H1 (cell line): Measurements from ENCODE around the gene KCNJ16. TPM values are rescaled to one million over a fixed set of nuclear protein-coding genes. Genes with fewer than 3 reads are reported as not detected.

Experiments used
- CTCF ChIA-PET: fragments of 300-600 bp; sonication (Branson Sonifier 250); formaldehyde crosslinking; loops from one replicate; lab custom pipeline; 2021; ENCODE audit not compliant: partially characterized antibody; lab: Charles Lee
- POLR2A ChIA-PET: fragments of 300-600 bp; sonication (Branson Sonifier 250); formaldehyde crosslinking; loops from one replicate; lab custom pipeline; 2021; ENCODE audit warnings: inconsistent platforms; ENCODE audit not compliant: partially characterized antibody; lab: Charles Lee
- DNase-seq, 2 experiments: peaks; one replicate each; pipeline versions ENCODE4 v3.0.0 to v3.0.0-alpha.2; 2010 to 2022; ENCODE audit warnings: low spot score in 2 of 2, low read depth in 1 of 2, mixed read lengths in 1 of 2
- FAIRE-seq: peaks from 2 replicates; lab custom pipeline; 2011; peaks lifted over from hg19 to GRCh38; lab: Jason Lieb, UNC
- H2AFZ ChIP-seq: 2 replicates; pipeline ENCODE4 v1.8.1; 2012; ENCODE audit warnings: low read length, inconsistent platforms
- H2AK5ac ChIP-seq: 2 replicates; pipeline ENCODE4 v1.6.1; 2013; ENCODE audit warnings: low read depth, low read length
- H2BK120ac ChIP-seq: replicated peaks from 2 replicates; pipeline ENCODE3; 2013; ENCODE audit warnings: low read depth, low read length, inconsistent platforms
- H2BK12ac ChIP-seq: 2 replicates; pipeline ENCODE4 v1.6.1; 2013; ENCODE audit warnings: low read depth, low read length
- H2BK15ac ChIP-seq: 2 replicates; pipeline ENCODE4 v1.6.1; 2013; ENCODE audit warnings: low read length
- H2BK20ac ChIP-seq: 2 replicates; pipeline ENCODE4 v1.6.1; 2013; ENCODE audit warnings: low read length
- H2BK5ac ChIP-seq: 2 replicates; pipeline ENCODE4 v1.6.1; 2013; ENCODE audit warnings: low read depth, low read length
- H3K14ac ChIP-seq: 2 replicates; pipeline ENCODE4 v1.6.1; 2013; ENCODE audit warnings: inconsistent platforms; ENCODE audit not compliant: insufficient read length
- H3K18ac ChIP-seq: 2 replicates; pipeline ENCODE4 v1.6.1; 2013; ENCODE audit warnings: low read length; ENCODE audit errors: extremely low read depth
- H3K23ac ChIP-seq: 2 replicates; pipeline ENCODE4 v1.6.1; 2013; ENCODE audit warnings: inconsistent platforms; ENCODE audit not compliant: insufficient read length
- H3K23me2 ChIP-seq: 2 replicates; pipeline ENCODE4 v1.6.1; 2013; ENCODE audit warnings: low read depth, low read length
- H3K27ac ChIP-seq: 2 replicates; pipeline ENCODE4 v1.6.1; 2011; ENCODE audit warnings: low read depth, low read length, inconsistent platforms
- H3K27me3 ChIP-seq, 4 experiments: replicated peaks in 1 of 4; 1 replicate in 1 of 4; 2 replicates in 3 of 4; pipeline versions ENCODE4 v1.6.1 to v1.8.1; 2011 to 2013; ENCODE audit warnings: low read length in 3 of 4, mild to moderate bottlenecking in 3 of 4, inconsistent platforms in 2 of 4, mixed read lengths in 2 of 4, moderate library complexity in 1 of 4; ENCODE audit not compliant: control insufficient read depth in 3 of 4, insufficient read depth in 3 of 4; ENCODE audit errors: extremely low read depth in 1 of 4
- H3K36me3 ChIP-seq, 4 experiments: 2 replicates each; pipeline versions ENCODE4 v1.6.1 to v1.8.1; 2011 to 2013; ENCODE audit warnings: mild to moderate bottlenecking in 4 of 4, low read length in 3 of 4, moderate library complexity in 2 of 4, control low read depth in 1 of 4, inconsistent platforms in 1 of 4; ENCODE audit not compliant: insufficient read depth in 4 of 4, control insufficient read depth in 2 of 4
- H3K4ac ChIP-seq: replicated peaks from 2 replicates; pipeline ENCODE3; 2013; ENCODE audit warnings: low read length, low read depth, mixed read lengths, inconsistent platforms; ENCODE audit not compliant: insufficient read length
- H3K4me1 ChIP-seq, 4 experiments: replicated peaks in 1 of 4; 1 replicate in 1 of 4; 2 replicates in 3 of 4; pipeline versions ENCODE4 v1.6.1 to v1.8.1; 2011 to 2013; ENCODE audit warnings: low read length in 3 of 4, inconsistent platforms in 2 of 4, mixed read lengths in 1 of 4; ENCODE audit not compliant: insufficient read depth in 4 of 4, control insufficient read depth in 3 of 4
- H3K4me2 ChIP-seq, 2 experiments: 2 replicates each; pipeline versions ENCODE4 v1.6.1 to v1.8.1; 2011 to 2013; ENCODE audit warnings: low read depth in 2 of 2, low read length in 2 of 2, control low read depth in 1 of 2, inconsistent platforms in 1 of 2, mild to moderate bottlenecking in 1 of 2; ENCODE audit not compliant: insufficient read depth in 1 of 2
- H3K4me3 ChIP-seq, 4 experiments: fragments of 200-600, 300-600 bp in 1 of 4; sonication (generic), shearing (Covaris generic), sonication (Bioruptor Twin) in 1 of 4; 2 replicates each; pipeline versions ENCODE4 v1.5.1 to v1.8.1; 2011 to 2016; ENCODE audit warnings: low read length in 4 of 4, low read depth in 3 of 4, control low read depth in 2 of 4, inconsistent platforms in 2 of 4, mild to moderate bottlenecking in 2 of 4, mixed read lengths in 1 of 4, moderate library complexity in 1 of 4; ENCODE audit not compliant: insufficient read depth in 2 of 4; ENCODE audit errors: extremely low read depth in 1 of 4
- H3K56ac ChIP-seq: replicated peaks from 2 replicates; pipeline ENCODE3; 2013; ENCODE audit warnings: low read depth, mild to moderate bottlenecking, mixed read lengths, low read length, inconsistent platforms; ENCODE audit not compliant: insufficient read length
- H3K79me1 ChIP-seq: 2 replicates; pipeline ENCODE4 v1.6.1; 2013; ENCODE audit warnings: low read depth, low read length, control low read depth
- H3K79me2 ChIP-seq, 2 experiments: 2 replicates each; pipeline versions ENCODE4 v1.6.1 to v1.8.1; 2012 to 2013; ENCODE audit warnings: low read length in 2 of 2, mild to moderate bottlenecking in 2 of 2, inconsistent platforms in 1 of 2; ENCODE audit not compliant: insufficient read depth in 2 of 2, control insufficient read depth in 1 of 2
- H3K9ac ChIP-seq, 4 experiments: replicated peaks in 1 of 4; 1 replicate in 1 of 4; 2 replicates in 3 of 4; pipeline versions ENCODE4 v1.6.1 to v1.8.1; 2011 to 2013; ENCODE audit warnings: low read depth in 3 of 4, low read length in 3 of 4, control low read depth in 2 of 4, mild to moderate bottlenecking in 2 of 4, moderate library complexity in 2 of 4, inconsistent platforms in 1 of 4; ENCODE audit errors: extremely low read depth in 1 of 4
- H3K9me3 ChIP-seq, 2 experiments: 2 replicates each; pipeline versions ENCODE4 v1.6.1 to v1.8.1; 2012 to 2013; ENCODE audit warnings: mild to moderate bottlenecking in 2 of 2, moderate library complexity in 2 of 2, control low read depth in 1 of 2, inconsistent platforms in 1 of 2, low read depth in 1 of 2, low read length in 1 of 2, mixed read lengths in 1 of 2; ENCODE audit not compliant: insufficient read depth in 2 of 2
- H4K20me1 ChIP-seq, 2 experiments: replicated peaks in 1 of 2; 2 replicates each; pipeline versions ENCODE3 to v1.8.1; 2011 to 2013; ENCODE audit warnings: inconsistent platforms in 2 of 2, low read length in 2 of 2, mild to moderate bottlenecking in 1 of 2; ENCODE audit not compliant: insufficient read depth in 2 of 2, control insufficient read depth in 1 of 2
- H4K5ac ChIP-seq: 2 replicates; pipeline ENCODE4 v1.6.1; 2013; ENCODE audit warnings: low read length, low read depth, mixed read lengths, inconsistent platforms; ENCODE audit not compliant: insufficient read length
- H4K8ac ChIP-seq: 2 replicates; pipeline ENCODE4 v1.8.0; 2013; ENCODE audit warnings: mild to moderate bottlenecking, moderate library complexity, low read length, inconsistent platforms; ENCODE audit not compliant: insufficient read depth; ENCODE audit errors: extremely low read depth
- H4K91ac ChIP-seq: replicated peaks from 2 replicates; pipeline ENCODE3; 2013; ENCODE audit warnings: low read length, mixed read lengths, inconsistent platforms; ENCODE audit not compliant: insufficient read length
- BACH1 ChIP-seq: IDR thresholded peaks from 2 replicates; pipeline ENCODE4 v1.6.1; 2012; ENCODE audit warnings: low read length, improper control_type of control experiment
- BRCA1 ChIP-seq: IDR thresholded peaks from 2 replicates; pipeline ENCODE4 v1.6.1; 2012; ENCODE audit warnings: low read depth, low read length, improper control_type of control experiment
- CBX5 ChIP-seq: fragments of 300-800, 300-1000 bp; sonication (generic); IDR thresholded peaks from 2 replicates; pipeline ENCODE4 v1.7.1; 2016; ENCODE audit warnings: antibody characterized with exemption, low read length, low read depth
- CEBPB ChIP-seq: IDR thresholded peaks from 2 replicates; pipeline ENCODE4 v1.6.1; 2012; ENCODE audit warnings: low read depth, low read length
- CREB1 ChIP-seq: IDR thresholded peaks from 2 replicates; pipeline ENCODE4 v1.6.1; 2012; ENCODE audit warnings: inconsistent platforms
- GTF2F1 ChIP-seq: IDR thresholded peaks from 2 replicates; pipeline ENCODE4 v1.6.1; 2012; ENCODE audit warnings: low read depth, low read length, improper control_type of control experiment, borderline replicate concordance
- JUND ChIP-seq: IDR thresholded peaks from 2 replicates; pipeline ENCODE4 v1.6.1; 2011; ENCODE audit warnings: mild to moderate bottlenecking, improper control_type of control experiment, low read length
- KDM4A ChIP-seq: IDR thresholded peaks from one replicate; pipeline ENCODE4 v1.7.1; 2012; ENCODE audit warnings: low read depth, mild to moderate bottlenecking, moderate library complexity, low read length, inconsistent platforms; ENCODE audit not compliant: severe bottlenecking
- MAFK ChIP-seq: IDR thresholded peaks from 2 replicates; pipeline ENCODE4 v1.6.1; 2012; ENCODE audit warnings: low read depth, mild to moderate bottlenecking, improper control_type of control experiment, low read length
- PHF8 ChIP-seq: fragments of 200-600 bp; sonication (generic); conservative IDR thresholded peaks from 2 replicates; pipeline ENCODE4 v1.7.1; 2012; ENCODE audit warnings: low read depth, mild to moderate bottlenecking, inconsistent platforms, low read length, moderate library complexity
- RXRA ChIP-seq: IDR thresholded peaks from 2 replicates; pipeline ENCODE4 v1.6.1; 2011; ENCODE audit warnings: low read depth, mild to moderate bottlenecking, low read length, moderate library complexity; ENCODE audit not compliant: insufficient read depth
- SAP30 ChIP-seq: fragments of 300-600 bp; sonication (generic); IDR thresholded peaks from 2 replicates; pipeline ENCODE4 v1.7.1; 2012; ENCODE audit warnings: low read length, moderate library complexity, mild to moderate bottlenecking, inconsistent platforms; ENCODE audit not compliant: insufficient read depth, insufficient replicate concordance
- SIRT6 ChIP-seq: IDR thresholded peaks from one replicate; pipeline ENCODE4 v1.7.1; 2012; ENCODE audit warnings: low read length, inconsistent platforms
- WGBS, 2 experiments: shearing (Covaris generic) in 1 of 2; methylation state at CpG; one replicate each; pipeline versions ENCODE4 v1.1.6 to v1.1.7; 2013 to 2015; ENCODE audit warnings: low lambda C conversion rate in 2 of 2, mixed read lengths in 2 of 2, inconsistent platforms in 1 of 2, low coverage in 1 of 2, missing lambda C conversion rate in 1 of 2; ENCODE audit not compliant: insufficient replicate concordance in 2 of 2, insufficient coverage in 1 of 2, insufficient read length in 1 of 2; ENCODE audit errors: extremely low coverage in 1 of 2, missing lambda C conversion rate in 1 of 2; 5-methylcytosine and 5-hydroxymethylcytosine counted together
- polyA plus RNA-seq, 7 experiments: library from polyadenylated mRNA; depleted of rRNA in 3 of 7; stranded (reverse) in 5 of 7; unstranded in 2 of 7; fragments of >200 nt in 5 of 7; fragments of 200-250 nt in 2 of 7; gene quantifications; 1 replicate in 5 of 7; 2 replicates in 1 of 7; 4 replicates in 1 of 7; pipeline versions ENCODE4 v1.2.1 to v1.2.3, GENCODE V29; 2011 to 2013; ENCODE audit warnings: missing spikeins in 2 of 7, mixed read lengths in 2 of 7
- total RNA-seq: library from RNA; stranded (reverse); fragmentation: NEBNext Ultra II Directional; extraction: Animal tissue kit (Norgen Biotek cat#: 25700); gene quantifications from 2 replicates; pipeline ENCODE4 v1.2.1, GENCODE V29; 2021
- TF ChIP-seq, protein P1 (sequence below): IDR thresholded peaks from 2 replicates; pipeline ENCODE4 v1.6.1; 2011; ENCODE audit warnings: low read depth, mild to moderate bottlenecking, low read length; ENCODE audit not compliant: insufficient read depth

Gene KCNJ16
- total and polyA plus RNA-seq, 2 of the 8 experiments (the other 6 are each of a cell fraction or from before 2014, with no cell fraction given): not detected

DNA sequence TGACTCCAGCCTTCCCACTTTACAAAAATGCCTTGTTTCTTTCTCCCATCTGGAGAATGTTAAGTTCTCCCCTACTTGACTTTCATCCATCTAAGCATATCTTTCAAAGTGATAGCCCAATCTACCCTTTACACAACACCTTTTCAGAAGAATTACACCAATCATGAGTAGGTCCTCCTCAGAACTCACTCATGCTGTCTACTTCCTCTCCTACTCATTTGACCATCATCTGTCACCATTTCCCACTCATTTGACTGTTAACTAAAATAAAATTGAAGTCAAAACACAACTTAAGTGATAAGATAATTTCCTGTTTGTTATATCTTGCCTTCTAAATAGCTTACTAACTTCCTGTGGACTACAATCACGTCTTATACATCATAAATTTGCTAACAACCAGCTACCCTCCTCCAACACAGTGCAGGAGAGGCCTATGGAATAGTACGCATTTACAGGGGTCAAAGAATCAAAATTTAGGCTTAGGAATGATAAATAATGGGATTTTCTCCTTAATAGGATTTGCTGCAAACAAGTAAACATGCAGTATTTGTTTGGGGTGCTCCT, 16.1 kb downstream of the KCNJ16 start:
- no peak overlapping the region for H2BK12ac ChIP-seq
- CTCF ChIA-PET: interaction anchor here (1.2 kb wide), 1 partner anchor 484 kb away, joined by 4 read pairs; no protein-coding TSS in a partner anchor
- FAIRE-seq: no peak
- TF ChIP-seq SAP30 (no peak), BRCA1 (no peak), MAFK (no peak), CREB1 (no peak), SIRT6 (no peak), CEBPB (no peak), BACH1 (no peak), KDM4A (no peak), PHF8 (no peak), CBX5 (no peak), RXRA (no peak), GTF2F1 (no peak), JUND (no peak)
- TF ChIP-seq, protein P1, sequence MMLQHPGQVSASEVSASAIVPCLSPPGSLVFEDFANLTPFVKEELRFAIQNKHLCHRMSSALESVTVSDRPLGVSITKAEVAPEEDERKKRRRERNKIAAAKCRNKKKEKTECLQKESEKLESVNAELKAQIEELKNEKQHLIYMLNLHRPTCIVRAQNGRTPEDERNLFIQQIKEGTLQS: no peak

More for the DNA sequence above, 16.1 kb downstream of the KCNJ16 start:
- Histone ChIP-seq H3K9ac (no peak overlapping the region), H3K27ac (no peak overlapping the region), H3K23ac (no peak overlapping the region), H2AFZ (no peak overlapping the region), H3K27me3 (no peaks in the 10 kb centered on the region), H3K4me1 (no peaks in the 10 kb centered on the region), H3K4me2 (no peak overlapping the region), H3K4me3 (no peak overlapping the region), H2AK5ac (no peak overlapping the region), H3K56ac (no peak overlapping the region), H3K79me2 (no peaks in the 10 kb centered on the region), H4K5ac (no peak overlapping the region), H2BK15ac (no peak overlapping the region), H2BK5ac (no peak overlapping the region), H3K4ac (no peak overlapping the region), H3K23me2 (peaks cover 2% of the 10 kb centered on the region; the same call in 1 of the 2 replicates), H3K9me3 (no peaks in the 10 kb centered on the region), H3K79me1 (no peaks in the 10 kb centered on the region), H2BK120ac (no peak overlapping the region), H2BK20ac (no peak overlapping the region), H3K14ac (no peak overlapping the region), H4K20me1 (no peaks in the 10 kb centered on the region), H4K8ac (no peak overlapping the region), H3K18ac (no peak overlapping the region), H4K91ac (no peak overlapping the region), H3K36me3 (no peaks in the 10 kb centered on the region)
- 92% methylated on average over 2 of the region's 2 CpGs; no CpG with 5 or more reads in 1 of the 2 experiments for WGBS, 2 experiments
- DNase-seq: no peak
- POLR2A ChIA-PET: no interaction called here
